Bronchial epithelial cell (primary cell): ENCODE measurements around the gene TPRG1. TPM values are rescaled to one million over a fixed set of nuclear protein-coding genes. Genes with fewer than 3 reads are reported as not detected.

ENCODE experiments used
- DNase-seq: peaks from one replicate; pipeline ENCODE4 v3.0.0-alpha.2; 2010; ENCODE audit warnings: low read depth
- FAIRE-seq: peaks from 2 replicates; lab custom pipeline; 2011; peaks lifted over from hg19 to GRCh38; lab: Jason Lieb, UNC
- H3K27me3 ChIP-seq: 2 replicates; pipeline ENCODE4 v1.5.1; 2011; ENCODE audit warnings: low read length; ENCODE audit not compliant: control insufficient read depth, insufficient read depth
- H3K36me3 ChIP-seq: 2 replicates; pipeline ENCODE4 v1.5.1; 2011; ENCODE audit warnings: low read length; ENCODE audit not compliant: control insufficient read depth, insufficient read depth
- H3K4me3 ChIP-seq: 2 replicates; pipeline ENCODE4 v1.5.1; 2011; ENCODE audit warnings: mild to moderate bottlenecking, low read depth, low read length, control low read depth
- CTCF ChIP-seq: IDR thresholded peaks from 2 replicates; pipeline ENCODE4 v1.5.1; 2011; ENCODE audit warnings: mild to moderate bottlenecking, moderate library complexity, low read length, control low read depth, inconsistent platforms; ENCODE audit not compliant: insufficient read depth, severe bottlenecking
- total RNA-seq: library from RNA; depleted of rRNA; stranded (reverse); fragments of >200 nt; gene quantifications from 2 replicates; pipeline ENCODE4 v1.2.1, GENCODE V29; 2014

The TPRG1 gene
- total RNA-seq, 1 donor from 2014 or later = 1.6 TPM

GRCh38 chr3:189369636-189370035, 197.9 kb downstream of the TPRG1 start:
- FAIRE-seq (no peak), DNase-seq (peak; percentile 35)
- Histone ChIP-seq H3K36me3 (no peaks in the 10 kb centered on the region), H3K27me3 (no peaks in the 10 kb centered on the region), H3K4me3 (no peak overlapping the region)
- no peak for TF ChIP-seq CTCF

- DNase-seq (no peak), FAIRE-seq (no peak)
- no peak overlapping the region for H3K4me3 ChIP-seq
- no peaks in the 10 kb centered on the region for H3K27me3 ChIP-seq
- H3K36me3 ChIP-seq = no peaks in the 10 kb centered on the region
- TF ChIP-seq CTCF = no peak
Measured at GRCh38 chr3:189372243-189372642, 200.5 kb downstream of the TPRG1 start.
